Aorta (tissue), 5 donors: ENCODE results near the gene ATAD3C. TPM values are rescaled to one million over a fixed set of nuclear protein-coding genes. Genes with fewer than 3 reads are reported as not detected.

ENCODE experiments used
- ATAC-seq: fragments of 200-7000 bp; cut with Tn5 transposase; one replicate; pipeline ENCODE4 v1.9.1; 2022; ENCODE audit warnings: moderate library complexity; ENCODE audit not compliant: low FRiP score
- DNase-seq, 2 donors: peaks; one replicate each; pipeline ENCODE4 v3.0.0-alpha.2; 2020
- H3K27ac ChIP-seq, 2 donors: one replicate each; pipeline ENCODE4 v1.5.1; 2013; ENCODE audit warnings: low read length in 2 of 2, mild to moderate bottlenecking in 2 of 2, moderate library complexity in 2 of 2, control low read depth in 1 of 2, inconsistent platforms in 1 of 2, low read depth in 1 of 2
- H3K27me3 ChIP-seq, 2 donors: one replicate each; pipeline ENCODE4 v1.6.1; 2013; ENCODE audit warnings: control low read depth in 1 of 2, low read length in 1 of 2, mild to moderate bottlenecking in 1 of 2, moderate library complexity in 1 of 2; ENCODE audit not compliant: insufficient read depth in 2 of 2, control insufficient read depth in 1 of 2
- H3K36me3 ChIP-seq, 2 donors: one replicate each; pipeline ENCODE4 v1.6.1; 2013; ENCODE audit warnings: control low read depth in 1 of 2, low read length in 1 of 2, mild to moderate bottlenecking in 1 of 2; ENCODE audit not compliant: insufficient read depth in 2 of 2, control insufficient read depth in 1 of 2
- H3K4me1 ChIP-seq, 2 donors: one replicate each; pipeline ENCODE4 v1.6.1; 2013; ENCODE audit warnings: low read length in 2 of 2, control low read depth in 1 of 2, mild to moderate bottlenecking in 1 of 2, moderate library complexity in 1 of 2; ENCODE audit not compliant: insufficient read depth in 2 of 2, control insufficient read depth in 1 of 2
- H3K4me3 ChIP-seq, 2 donors: one replicate each; pipeline ENCODE4 v1.5.1; 2013; ENCODE audit warnings: low read length in 2 of 2, control low read depth in 1 of 2, mild to moderate bottlenecking in 1 of 2
- H3K9me3 ChIP-seq: one replicate; pipeline ENCODE4 v1.6.1; 2013; ENCODE audit warnings: mild to moderate bottlenecking, low read length; ENCODE audit not compliant: control insufficient read depth
- WGBS, 2 donors: extraction: QIAGEN DNeasy Blood & Tissue Kit; methylation state at CpG; one replicate each; pipeline ENCODE4 v1.1.7; 2013; 5-methylcytosine and 5-hydroxymethylcytosine counted together
- intact Hi-C, 2 donors: fragments of 100-400 bp; cut with DNase I; formaldehyde crosslinking; loops; one replicate each; pipeline versions ENCODE4 v1.14.2 to v1.15.0; 2022
- polyA plus RNA-seq, 2 donors: library from polyadenylated mRNA; stranded (reverse); fragments of 200-250 nt; gene quantifications; one replicate each; pipeline ENCODE4 v1.2.3, GENCODE V29; 2013
- total RNA-seq, 2 donors: library from RNA; stranded (reverse); fragmentation: NEBNext Ultra II Directional; extraction: Animal tissue kit (Norgen Biotek cat#: 25700); gene quantifications; one replicate each; pipeline ENCODE4 v1.2.1, GENCODE V29; 2021
- donor health status: healthy with polysubstance abuse.
- donor health status: Bipolar disorder and iron deficiency.
- donor health status: DM: no; HTN: no; CAD: no.
- donor health status: DM: no; HTN: no; CAD: no.
- donor health status: DM: yes; HTN: yes; CAD: no.

The ATAD3C gene
- total and polyA plus RNA-seq, 4 donors = 0.08 to 5.5 (median 0.42) TPM; not detected in 1

- Histone ChIP-seq H3K4me3 (no peak overlapping the region), H3K9me3 (no peaks in the 10 kb centered on the region), H3K4me1 (no peaks in the 10 kb centered on the region), H3K27me3 (no peaks in the 10 kb centered on the region), H3K27ac (no peak overlapping the region), H3K36me3 (no peaks in the 10 kb centered on the region)
- ATAC-seq (no peak), DNase-seq (peak in 1 of 2 donors; percentile 24)
- WGBS, 2 donors = 72% methylated on average over 29 of the region's 29 CpGs
- intact Hi-C loops = no loop called here
These were observed 26.8 kb upstream of the ATAD3C start for GRCh38 chr1:1422465-1423244.

- no peak overlapping the region for H3K4me3 ChIP-seq
- intact Hi-C loops = no loop called here
- no peaks in the 10 kb centered on the region for H3K27me3 ChIP-seq
- WGBS, 2 donors = 91 to 92% methylated on average over 7 of the region's 7 CpGs
- H3K9me3 ChIP-seq = no peaks in the 10 kb centered on the region
- ATAC-seq (no peak), DNase-seq (no peak)
- H3K4me1 ChIP-seq = no peaks in the 10 kb centered on the region
- no peaks in the 10 kb centered on the region for H3K36me3 ChIP-seq
- H3K27ac ChIP-seq = no peak overlapping the region
These were observed 26.3 kb upstream of the ATAD3C start for GRCh38 chr1:1423245-1423597.

- no peak for ATAC-seq
- no peak overlapping the region for H3K27ac ChIP-seq
- 87 to 91% methylated on average over 15 of the region's 15 CpGs for WGBS, 2 donors
These were observed 24.8 kb upstream of the ATAD3C start for GRCh38 chr1:1424707-1425106.

GRCh38 chr1:1425426-1425752 is 24.1 kb upstream of the ATAD3C start:
- DNase-seq (no peak), ATAC-seq (no peak)
- intact Hi-C loops = no loop called here
- no peak overlapping the region for H3K4me3 ChIP-seq
- no peaks in the 10 kb centered on the region for H3K4me1 ChIP-seq
- 77 to 78% methylated on average over 12 of the region's 12 CpGs for WGBS, 2 donors
- H3K27me3 ChIP-seq = no peaks in the 10 kb centered on the region
- H3K27ac ChIP-seq = no peak overlapping the region
- no peaks in the 10 kb centered on the region for H3K9me3 ChIP-seq
- H3K36me3 ChIP-seq = no peaks in the 10 kb centered on the region

More at GRCh38 chr1:1424707-1425106, 24.8 kb upstream of the ATAD3C start:
- no peaks in the 10 kb centered on the region for H3K4me1 ChIP-seq
- no peaks in the 10 kb centered on the region for H3K36me3 ChIP-seq
- no peaks in the 10 kb centered on the region for H3K27me3 ChIP-seq
- intact Hi-C loops = no loop called here
- H3K9me3 ChIP-seq = no peaks in the 10 kb centered on the region
- no peak overlapping the region for H3K4me3 ChIP-seq
- DNase-seq = peak in 1 of 2 donors; percentile 37

- Histone ChIP-seq H3K4me1 (no peaks in the 10 kb centered on the region), H3K27me3 (no peaks in the 10 kb centered on the region), H3K27ac (no peak overlapping the region), H3K36me3 (no peaks in the 10 kb centered on the region), H3K4me3 (no peak overlapping the region), H3K9me3 (no peaks in the 10 kb centered on the region)
- WGBS, 2 donors = 54 to 55% methylated on average over 29 to 33 of the region's 33 CpGs
- DNase-seq (peak; percentile 42 to 72), ATAC-seq (no peak)
- intact Hi-C loops = no loop called here
These were observed 23.6 kb upstream of the ATAD3C start for GRCh38 chr1:1425753-1426495.

- H3K9me3 ChIP-seq = no peaks in the 10 kb centered on the region
- no peaks in the 10 kb centered on the region for H3K27me3 ChIP-seq
- H3K27ac ChIP-seq = no peak overlapping the region
- H3K4me1 ChIP-seq = no peaks in the 10 kb centered on the region
- DNase-seq (no peak), ATAC-seq (no peak)
- WGBS, 2 donors = 24 to 42% methylated on average over 11 to 19 of the region's 19 CpGs
- no peaks in the 10 kb centered on the region for H3K36me3 ChIP-seq
- H3K4me3 ChIP-seq = no peak overlapping the region
- intact Hi-C loops = no loop called here
These were observed 22.9 kb upstream of the ATAD3C start for GRCh38 chr1:1426496-1427105.

DNA sequence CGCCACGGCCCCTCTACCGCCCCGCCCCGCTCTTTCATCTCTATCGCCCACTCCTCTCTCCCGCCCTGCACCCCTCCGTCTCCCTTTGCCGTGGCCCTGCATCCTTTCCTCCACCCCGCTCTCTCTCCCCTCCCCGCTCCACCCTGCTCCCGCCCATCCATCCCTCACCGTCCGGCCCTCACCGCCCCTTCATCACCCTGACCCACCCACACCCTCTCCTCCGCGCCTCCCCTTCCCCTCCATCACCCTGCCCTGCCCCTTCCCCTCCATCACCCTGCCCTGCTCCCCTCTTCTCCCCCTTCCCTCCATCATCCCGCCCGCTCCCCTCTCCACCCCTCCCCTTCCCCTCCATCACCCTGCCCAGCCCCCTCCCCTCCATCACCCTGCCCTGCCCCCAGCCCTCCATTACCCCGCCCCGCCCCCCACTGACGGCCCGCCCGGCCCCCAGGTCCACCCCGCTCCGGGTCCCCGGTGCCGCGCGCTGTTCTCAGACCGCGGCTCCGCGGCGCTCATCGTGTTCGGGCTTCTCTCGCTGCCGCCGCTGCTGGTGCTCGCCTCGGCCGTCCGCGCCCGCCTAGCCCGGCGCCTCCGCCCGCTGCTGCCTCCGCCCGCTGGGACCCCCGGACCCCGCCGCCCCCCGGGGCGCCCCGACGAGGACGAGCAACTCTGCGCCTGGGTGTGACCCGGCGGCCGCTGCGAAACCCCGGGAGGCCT is 22.2 kb upstream of the ATAD3C start:
- intact Hi-C loops = no loop called here
- no peak overlapping the region for H3K27ac ChIP-seq
- peak; percentile 11 for ATAC-seq
- DNase-seq = peak; percentile 46 to 84
- no peaks in the 10 kb centered on the region for H3K27me3 ChIP-seq
- WGBS, 2 donors = 7 to 8% methylated on average over 50 to 66 of the region's 66 CpGs
- H3K9me3 ChIP-seq = no peaks in the 10 kb centered on the region
- no peaks in the 10 kb centered on the region for H3K36me3 ChIP-seq
- peak overlapping the region in 1 of 2 donors; percentile 22 for H3K4me3 ChIP-seq
- no peaks in the 10 kb centered on the region for H3K4me1 ChIP-seq

GRCh38 chr1:1427820-1428148 is 21.7 kb upstream of the ATAD3C start:
- no peaks in the 10 kb centered on the region for H3K36me3 ChIP-seq
- WGBS, 2 donors = 0 to 1% methylated on average over 13 to 22 of the region's 22 CpGs
- H3K27ac ChIP-seq = no peak overlapping the region
- intact Hi-C loops = no loop called here
- DNase-seq (no peak), ATAC-seq (no peak)
- peak overlapping the region in 1 of 2 donors; percentile 22 for H3K4me3 ChIP-seq
- H3K9me3 ChIP-seq = no peaks in the 10 kb centered on the region
- H3K4me1 ChIP-seq = no peaks in the 10 kb centered on the region
- no peaks in the 10 kb centered on the region for H3K27me3 ChIP-seq
